Osteocyte (in vitro differentiated cells): ENCODE measurements around the gene AMBRA1. TPM values are rescaled to one million over a fixed set of nuclear protein-coding genes. Genes with fewer than 3 reads are reported as not detected.
A peak's percentile ranks its signal among the peaks of the same experiment; 100 is the strongest.

Experiments used
- DNase-seq: peaks from one replicate; pipeline ENCODE4 v3.0.0; 2021; ENCODE audit warnings: mixed read lengths; ENCODE audit not compliant: unreplicated experiment; ENCODE audit errors: extremely low spot score
- H3K27ac Mint-ChIP-seq: one replicate; pipeline ENCODE4 v1.8.0; 2021; ENCODE audit warnings: mild to moderate bottlenecking, mixed read lengths; ENCODE audit not compliant: unreplicated experiment
- H3K27me3 Mint-ChIP-seq: one replicate; pipeline ENCODE4 v1.8.0; 2021; ENCODE audit warnings: mixed read lengths; ENCODE audit not compliant: unreplicated experiment
- H3K36me3 Mint-ChIP-seq: one replicate; pipeline ENCODE4 v1.8.0; 2021; ENCODE audit warnings: mixed read lengths; ENCODE audit not compliant: unreplicated experiment
- H3K4me1 Mint-ChIP-seq: one replicate; pipeline ENCODE4 v1.8.0; 2021; ENCODE audit warnings: mixed read lengths; ENCODE audit not compliant: unreplicated experiment
- H3K4me3 Mint-ChIP-seq: one replicate; pipeline ENCODE4 v1.8.0; 2021; ENCODE audit warnings: mild to moderate bottlenecking, moderate library complexity, mixed read lengths; ENCODE audit not compliant: unreplicated experiment
- H3K9me3 Mint-ChIP-seq: one replicate; pipeline ENCODE4 v1.8.0; 2021; ENCODE audit warnings: mixed read lengths; ENCODE audit not compliant: unreplicated experiment
- CTCF ChIP-seq: fragments of 200-600 bp; sonication (generic); IDR thresholded peaks from 2 replicates; pipeline ENCODE4 v1.5.0; 2021; ENCODE audit warnings: antibody characterized with exemption, mild to moderate bottlenecking, moderate library complexity
- total RNA-seq: library from RNA; stranded (reverse); gene quantifications from 2 replicates; pipeline ENCODE4 v1.2.1, GENCODE V29; 2021

The AMBRA1 gene
- total RNA-seq, 1 donor from 2014 or later: 32.1 TPM

- H3K9me3 Mint-ChIP-seq: no peaks in the 10 kb centered on the region
- H3K27ac Mint-ChIP-seq: no peak overlapping the region
- no peak for DNase-seq
- H3K36me3 Mint-ChIP-seq: no peaks in the 10 kb centered on the region
- peaks cover 22% of the 10 kb centered on the region for H3K27me3 Mint-ChIP-seq
- no peak overlapping the region for H3K4me3 Mint-ChIP-seq
- H3K4me1 Mint-ChIP-seq: peaks cover 11% of the 10 kb centered on the region
- TF ChIP-seq CTCF: no peak
These were observed 209.7 kb downstream of the AMBRA1 start for GRCh38 chr11:46383974-46384701.

GRCh38 chr11:46383404-46383758 is 210.4 kb downstream of the AMBRA1 start:
- H3K27ac Mint-ChIP-seq: no peak overlapping the region
- TF ChIP-seq CTCF: no peak
- H3K4me3 Mint-ChIP-seq: no peak overlapping the region
- H3K4me1 Mint-ChIP-seq: peaks cover 11% of the 10 kb centered on the region
- DNase-seq: no peak
- H3K36me3 Mint-ChIP-seq: no peaks in the 10 kb centered on the region
- H3K9me3 Mint-ChIP-seq: no peaks in the 10 kb centered on the region
- peaks cover 19% of the 10 kb centered on the region for H3K27me3 Mint-ChIP-seq

- no peak for DNase-seq
These were observed 211.0 kb downstream of the AMBRA1 start for GRCh38 chr11:46382646-46383403.

GRCh38 chr11:46381819-46382645 is 211.8 kb downstream of the AMBRA1 start:
- H3K9me3 Mint-ChIP-seq: no peaks in the 10 kb centered on the region

More at GRCh38 chr11:46382646-46383403, 211.0 kb downstream of the AMBRA1 start:
- Mint-ChIP-seq H3K9me3 (no peaks in the 10 kb centered on the region), H3K36me3 (peaks cover 2% of the 10 kb centered on the region), H3K4me1 (peaks cover 11% of the 10 kb centered on the region), H3K27me3 (peaks cover 14% of the 10 kb centered on the region), H3K4me3 (peak overlapping the region; percentile 74), H3K27ac (no peak overlapping the region)
- peak; percentile 61 for TF ChIP-seq CTCF

More at GRCh38 chr11:46381819-46382645, 211.8 kb downstream of the AMBRA1 start:
- H3K36me3 Mint-ChIP-seq: peaks cover 6% of the 10 kb centered on the region
- peaks cover 11% of the 10 kb centered on the region for H3K4me1 Mint-ChIP-seq
- peak overlapping the region; percentile 74 for H3K4me3 Mint-ChIP-seq
- no peak overlapping the region for H3K27ac Mint-ChIP-seq
- peaks cover 10% of the 10 kb centered on the region for H3K27me3 Mint-ChIP-seq
- no peak for TF ChIP-seq CTCF
- no peak for DNase-seq
